ENCODE results near the gene TLX1. TPM values are rescaled to one million over a fixed set of nuclear protein-coding genes. Genes with fewer than 3 reads are reported as not detected.

TLX1 gene
- total and polyA plus RNA-seq, 9 of the 15 experiments (the other 6 are each of a cell fraction or from before 2014, with no cell fraction given) = 0.03 to 3.3 (median 0.19) TPM; not detected in 1

DNA sequence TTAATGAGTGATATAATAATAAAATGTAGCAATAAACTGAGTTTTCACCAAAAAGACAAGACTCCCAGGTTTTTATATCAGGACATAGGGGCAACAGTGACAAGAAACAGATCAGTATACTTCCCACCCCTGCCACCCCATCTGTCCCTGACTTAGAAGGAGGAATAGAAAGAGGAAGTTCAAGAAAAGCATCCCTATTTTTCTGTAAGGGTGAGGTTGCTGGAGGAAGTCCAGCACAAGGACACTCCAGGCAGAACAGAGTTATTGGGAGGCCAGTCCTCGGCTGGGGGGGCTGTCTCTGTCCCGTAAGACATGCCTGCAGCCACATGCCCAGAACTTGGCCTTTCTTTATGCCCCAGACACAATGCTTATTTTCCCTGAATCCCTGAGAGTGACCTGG is 16.5 kb upstream of the TLX1 start (continued):
- TF ChIP-seq, protein P1, sequence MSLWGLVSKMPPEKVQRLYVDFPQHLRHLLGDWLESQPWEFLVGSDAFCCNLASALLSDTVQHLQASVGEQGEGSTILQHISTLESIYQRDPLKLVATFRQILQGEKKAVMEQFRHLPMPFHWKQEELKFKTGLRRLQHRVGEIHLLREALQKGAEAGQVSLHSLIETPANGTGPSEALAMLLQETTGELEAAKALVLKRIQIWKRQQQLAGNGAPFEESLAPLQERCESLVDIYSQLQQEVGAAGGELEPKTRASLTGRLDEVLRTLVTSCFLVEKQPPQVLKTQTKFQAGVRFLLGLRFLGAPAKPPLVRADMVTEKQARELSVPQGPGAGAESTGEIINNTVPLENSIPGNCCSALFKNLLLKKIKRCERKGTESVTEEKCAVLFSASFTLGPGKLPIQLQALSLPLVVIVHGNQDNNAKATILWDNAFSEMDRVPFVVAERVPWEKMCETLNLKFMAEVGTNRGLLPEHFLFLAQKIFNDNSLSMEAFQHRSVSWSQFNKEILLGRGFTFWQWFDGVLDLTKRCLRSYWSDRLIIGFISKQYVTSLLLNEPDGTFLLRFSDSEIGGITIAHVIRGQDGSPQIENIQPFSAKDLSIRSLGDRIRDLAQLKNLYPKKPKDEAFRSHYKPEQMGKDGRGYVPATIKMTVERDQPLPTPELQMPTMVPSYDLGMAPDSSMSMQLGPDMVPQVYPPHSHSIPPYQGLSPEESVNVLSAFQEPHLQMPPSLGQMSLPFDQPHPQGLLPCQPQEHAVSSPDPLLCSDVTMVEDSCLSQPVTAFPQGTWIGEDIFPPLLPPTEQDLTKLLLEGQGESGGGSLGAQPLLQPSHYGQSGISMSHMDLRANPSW (CRISPR knock-in tag; IDR thresholded peaks at IDR 0.05) = no peak
- TF ChIP-seq CBX3 (IDR thresholded peaks at IDR 0.05; ENCODE audit: borderline replicate concordance in 1 of 2, low read length in 2 of 2) (no peak), ZFP30 (CRISPR knock-in tag; IDR thresholded peaks at IDR 0.05; ENCODE audit: borderline replicate concordance) (no peak), HNRNPLL (IDR thresholded peaks at IDR 0.05; ENCODE audit: low read depth, low read length, poor library complexity, severe bottlenecking) (no peak), ZNF57 (CRISPR knock-in tag; IDR thresholded peaks at IDR 0.05) (no peak), ARID1B (IDR thresholded peaks at IDR 0.05) (no peak)
- TF ChIP-seq, protein P2, sequence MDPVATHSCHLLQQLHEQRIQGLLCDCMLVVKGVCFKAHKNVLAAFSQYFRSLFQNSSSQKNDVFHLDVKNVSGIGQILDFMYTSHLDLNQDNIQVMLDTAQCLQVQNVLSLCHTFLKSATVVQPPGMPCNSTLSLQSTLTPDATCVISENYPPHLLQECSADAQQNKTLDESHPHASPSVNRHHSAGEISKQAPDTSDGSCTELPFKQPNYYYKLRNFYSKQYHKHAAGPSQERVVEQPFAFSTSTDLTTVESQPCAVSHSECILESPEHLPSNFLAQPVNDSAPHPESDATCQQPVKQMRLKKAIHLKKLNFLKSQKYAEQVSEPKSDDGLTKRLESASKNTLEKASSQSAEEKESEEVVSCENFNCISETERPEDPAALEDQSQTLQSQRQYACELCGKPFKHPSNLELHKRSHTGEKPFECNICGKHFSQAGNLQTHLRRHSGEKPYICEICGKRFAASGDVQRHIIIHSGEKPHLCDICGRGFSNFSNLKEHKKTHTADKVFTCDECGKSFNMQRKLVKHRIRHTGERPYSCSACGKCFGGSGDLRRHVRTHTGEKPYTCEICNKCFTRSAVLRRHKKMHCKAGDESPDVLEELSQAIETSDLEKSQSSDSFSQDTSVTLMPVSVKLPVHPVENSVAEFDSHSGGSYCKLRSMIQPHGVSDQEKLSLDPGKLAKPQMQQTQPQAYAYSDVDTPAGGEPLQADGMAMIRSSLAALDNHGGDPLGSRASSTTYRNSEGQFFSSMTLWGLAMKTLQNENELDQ (CRISPR knock-in tag; IDR thresholded peaks at IDR 0.05; ENCODE audit: borderline replicate concordance) = no peak
